IPS DF 6.9 (cell line): ENCODE measurements around the gene DDX5.
"Not testable (repeated sequence)": the region's sequence is repeated elsewhere in the genome, so short reads cannot be mapped to it uniquely, and the experiment has no call there.

Experiments used
- DNase-seq: peaks from one replicate; pipeline ENCODE4 v3.0.0-alpha.2; 2013; ENCODE audit warnings: low read depth, low spot score
- H3K27ac ChIP-seq: one replicate; pipeline ENCODE4 v1.5.1; 2013; ENCODE audit warnings: low read length, control low read depth
- H3K27me3 ChIP-seq: 2 replicates; pipeline ENCODE4 v1.6.1; 2013; ENCODE audit warnings: mild to moderate bottlenecking, low read length; ENCODE audit not compliant: control insufficient read depth, insufficient read depth
- H3K36me3 ChIP-seq: 2 replicates; pipeline ENCODE4 v1.6.1; 2013; ENCODE audit warnings: low read length; ENCODE audit not compliant: control insufficient read depth, insufficient read depth
- H3K4me1 ChIP-seq: 2 replicates; pipeline ENCODE4 v1.6.1; 2013; ENCODE audit warnings: low read length; ENCODE audit not compliant: control insufficient read depth, insufficient read depth
- H3K4me3 ChIP-seq: 2 replicates; pipeline ENCODE4 v1.5.1; 2013; ENCODE audit warnings: mild to moderate bottlenecking, low read length
- H3K9me3 ChIP-seq: 2 replicates; pipeline ENCODE4 v1.6.1; 2013; ENCODE audit warnings: low read length, inconsistent platforms; ENCODE audit not compliant: control insufficient read depth, insufficient read depth
- WGBS: extraction: QIAGEN DNeasy Blood & Tissue Kit; methylation state at CpG from one replicate; pipeline ENCODE4 v1.1.7; 2013; ENCODE audit warnings: mixed read lengths, missing lambda C conversion rate; ENCODE audit not compliant: insufficient read length, insufficient coverage; 5-methylcytosine and 5-hydroxymethylcytosine counted together

DDX5 gene

GRCh38 chr17:64471440-64471839, 34.6 kb downstream of the DDX5 start:
- Histone ChIP-seq H3K27me3 (no peaks in the 10 kb centered on the region), H3K27ac (no peak overlapping the region), H3K9me3 (no peaks in the 10 kb centered on the region), H3K4me3 (no peak overlapping the region), H3K4me1 (peaks cover 3% of the 10 kb centered on the region; the same call in 1 of the 2 replicates), H3K36me3 (no peaks in the 10 kb centered on the region)
- DNase-seq: no peak
- no CpG with 5 or more reads among the region's 3 CpGs for WGBS

GRCh38 chr17:64470625-64471024, 35.5 kb downstream of the DDX5 start:
- WGBS: no CpG with 5 or more reads among the region's 4 CpGs
- Histone ChIP-seq H3K9me3 (no peaks in the 10 kb centered on the region), H3K4me1 (peaks cover 5% of the 10 kb centered on the region; the same call in 1 of the 2 replicates), H3K36me3 (no peaks in the 10 kb centered on the region), H3K27me3 (no peaks in the 10 kb centered on the region), H3K4me3 (no peak overlapping the region), H3K27ac (no peak overlapping the region)
- no peak for DNase-seq

GRCh38 chr17:64466834-64467233, 39.3 kb downstream of the DDX5 start:
- H3K4me1 ChIP-seq, H3K27ac ChIP-seq, H3K9me3 ChIP-seq, H3K4me3 ChIP-seq, H3K27me3 ChIP-seq, H3K36me3 ChIP-seq, DNase-seq: not testable (repeated sequence)
- no CpG with 5 or more reads among the region's 1 CpG for WGBS

- WGBS: no CpG with 5 or more reads among the region's 9 CpGs
- no peaks in the 10 kb centered on the region for H3K36me3 ChIP-seq
- no peak overlapping the region for H3K27ac ChIP-seq
- H3K27me3 ChIP-seq: no peaks in the 10 kb centered on the region
- H3K4me1 ChIP-seq: peaks cover 5% of the 10 kb centered on the region; the same call in 1 of the 2 replicates
- no peak for DNase-seq
- no peaks in the 10 kb centered on the region for H3K9me3 ChIP-seq
- no peak overlapping the region for H3K4me3 ChIP-seq
Observed at GRCh38 chr17:64466019-64466735, 39.9 kb downstream of the DDX5 start.

- no peak for DNase-seq
- H3K36me3 ChIP-seq: no peaks in the 10 kb centered on the region
- H3K4me3 ChIP-seq: no peak overlapping the region
- peaks cover 1% of the 10 kb centered on the region; the same call in 1 of the 2 replicates for H3K4me1 ChIP-seq
- no peaks in the 10 kb centered on the region for H3K27me3 ChIP-seq
- no peaks in the 10 kb centered on the region for H3K9me3 ChIP-seq
- H3K27ac ChIP-seq: no peak overlapping the region
- WGBS: no CpG with 5 or more reads among the region's 6 CpGs
Observed at GRCh38 chr17:64461788-64462187, 44.3 kb downstream of the DDX5 start.

- Histone ChIP-seq H3K27me3 (no peaks in the 10 kb centered on the region), H3K4me1 (no peaks in the 10 kb centered on the region; the same call in 1 of the 2 replicates), H3K4me3 (no peak overlapping the region), H3K36me3 (no peaks in the 10 kb centered on the region), H3K9me3 (no peaks in the 10 kb centered on the region), H3K27ac (no peak overlapping the region)
- 100% methylated on average over 1 of the region's 8 CpGs for WGBS
- no peak for DNase-seq
Observed at GRCh38 chr17:64460955-64461354, 45.1 kb downstream of the DDX5 start.

- not testable (repeated sequence) for H3K9me3 ChIP-seq, H3K4me3 ChIP-seq, H3K27me3 ChIP-seq, DNase-seq, H3K27ac ChIP-seq, H3K36me3 ChIP-seq, H3K4me1 ChIP-seq
- no CpG with 5 or more reads among the region's 7 CpGs for WGBS
Observed at GRCh38 chr17:64459818-64460217, 46.3 kb downstream of the DDX5 start.

- DNase-seq: no peak
- H3K27me3 ChIP-seq: no peaks in the 10 kb centered on the region
- H3K36me3 ChIP-seq: no peaks in the 10 kb centered on the region
- H3K9me3 ChIP-seq: no peaks in the 10 kb centered on the region
- H3K27ac ChIP-seq: no peak overlapping the region
- WGBS: no CpG with 5 or more reads among the region's 6 CpGs
- no peaks in the 10 kb centered on the region for H3K4me1 ChIP-seq
- H3K4me3 ChIP-seq: no peak overlapping the region
Observed at GRCh38 chr17:64459284-64459747, 46.8 kb downstream of the DDX5 start.

GRCh38 chr17:64458756-64459155, 47.3 kb downstream of the DDX5 start:
- Histone ChIP-seq H3K27ac (no peak overlapping the region), H3K4me1 (no peaks in the 10 kb centered on the region), H3K4me3 (no peak overlapping the region), H3K36me3 (no peaks in the 10 kb centered on the region), H3K27me3 (no peaks in the 10 kb centered on the region), H3K9me3 (no peaks in the 10 kb centered on the region)
- DNase-seq: no peak
- no CpG with 5 or more reads among the region's 8 CpGs for WGBS

GRCh38 chr17:64457156-64457555, 48.9 kb downstream of the DDX5 start:
- no peak overlapping the region for H3K27ac ChIP-seq
- H3K27me3 ChIP-seq: no peaks in the 10 kb centered on the region
- no CpG with 5 or more reads among the region's 7 CpGs for WGBS
- no peaks in the 10 kb centered on the region for H3K4me1 ChIP-seq
- H3K4me3 ChIP-seq: no peak overlapping the region
- H3K36me3 ChIP-seq: no peaks in the 10 kb centered on the region
- no peak for DNase-seq
- H3K9me3 ChIP-seq: no peaks in the 10 kb centered on the region
